HG03095 (cell line): Measurements from ENCODE around the gene NUP42.

Source experiments
- ATAC-seq: cut with Tn5 transposase; IDR thresholded peaks from one replicate; pipeline ENCODE4 v1.9.1; 2021; ENCODE audit warnings: moderate library complexity; ENCODE audit not compliant: unreplicated experiment

The NUP42 gene

DNA sequence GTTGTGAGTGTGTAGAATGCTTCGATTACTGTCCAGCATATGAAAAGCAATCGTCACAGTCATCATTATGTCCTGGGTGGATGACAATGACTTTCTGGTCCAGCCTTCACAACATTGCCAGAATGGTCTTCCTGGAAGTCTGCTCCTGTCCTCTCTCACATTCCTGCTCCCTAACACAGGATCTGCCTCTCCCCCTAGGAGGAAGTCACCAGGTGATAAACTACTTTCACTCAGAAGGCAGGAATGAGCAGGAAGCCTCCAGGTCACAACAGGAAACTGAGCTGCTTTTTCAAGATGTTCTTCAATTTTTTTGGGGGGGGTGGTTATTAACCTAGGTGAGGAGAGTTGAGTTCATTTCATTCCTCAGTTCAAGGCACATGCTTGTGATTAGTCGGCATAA lies 51.1 kb downstream of the NUP42 start:
- no peak for ATAC-seq

DNA sequence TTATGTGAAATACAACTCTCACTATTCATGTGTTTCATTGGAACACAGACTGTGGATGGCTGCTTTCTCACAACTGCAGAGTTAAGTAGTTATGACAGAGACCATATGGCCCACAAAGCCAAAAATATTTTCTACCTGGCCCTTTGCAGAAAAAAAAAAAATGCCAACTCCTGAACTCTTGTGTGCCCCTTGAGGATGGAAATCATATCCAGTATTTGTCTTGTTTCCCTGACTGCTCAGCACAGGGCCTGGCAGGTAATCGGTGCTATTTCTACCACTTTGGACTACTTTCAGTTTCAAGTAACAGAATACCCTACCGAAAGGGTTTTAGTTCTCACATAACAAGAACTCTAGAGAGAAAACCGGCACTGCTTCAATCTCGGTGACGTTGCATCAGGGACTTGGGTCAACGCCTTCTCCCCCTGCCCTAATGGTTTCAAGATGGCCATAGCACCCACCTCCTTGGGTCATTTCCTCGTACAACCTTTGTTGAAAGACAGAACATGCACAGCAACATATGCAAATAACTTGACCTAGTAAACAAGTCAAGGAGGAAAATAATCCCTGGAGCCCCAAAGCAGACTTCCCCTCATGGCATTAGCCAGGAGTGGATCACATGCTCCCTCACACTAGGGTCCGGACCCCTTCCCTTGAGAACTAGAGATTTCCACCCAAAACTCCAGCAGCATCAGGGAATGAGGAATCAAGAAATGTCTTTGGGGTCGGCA lies 52.9 kb downstream of the NUP42 start:
- peak; percentile 94 for ATAC-seq

DNA sequence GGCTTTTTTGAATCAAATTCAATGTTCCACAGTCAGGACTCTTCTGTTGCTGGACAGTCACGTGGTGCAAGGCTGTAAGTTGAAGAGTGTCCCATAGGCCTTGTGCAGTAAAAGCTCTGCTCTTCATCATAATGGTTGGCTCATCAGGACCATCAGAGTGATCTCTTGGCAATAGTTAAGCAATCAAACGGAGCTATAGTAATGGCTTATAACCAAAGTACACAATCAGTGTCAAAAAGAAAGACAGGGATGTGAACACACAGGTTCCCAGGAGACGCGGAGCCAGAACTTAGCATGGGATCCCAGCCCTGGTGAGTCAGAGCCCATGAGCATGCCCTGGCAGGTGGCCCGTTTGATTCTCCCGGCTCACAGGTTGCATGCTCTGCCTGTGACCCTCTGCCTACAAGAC lies 54.0 kb downstream of the NUP42 start:
- no peak for ATAC-seq

DNA sequence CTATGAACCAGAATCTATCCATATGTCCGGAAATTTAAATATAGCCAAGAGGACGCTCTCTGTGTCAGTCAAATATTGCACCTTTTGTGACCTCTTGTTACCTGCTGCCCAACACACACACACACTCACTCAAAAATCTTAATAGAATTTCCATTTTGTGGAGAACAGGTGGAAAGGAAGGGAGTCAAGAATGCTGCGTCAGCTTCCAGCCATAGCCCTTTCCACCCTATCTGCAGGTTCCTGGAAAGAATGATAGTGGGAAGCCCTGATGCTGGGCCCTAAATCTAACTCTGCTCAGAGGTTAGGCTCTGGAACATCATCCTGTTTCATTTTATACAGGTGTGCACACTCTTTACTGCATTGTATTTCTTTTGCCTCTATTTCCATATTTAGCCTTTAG lies 55.2 kb downstream of the NUP42 start:
- ATAC-seq: no peak

DNA sequence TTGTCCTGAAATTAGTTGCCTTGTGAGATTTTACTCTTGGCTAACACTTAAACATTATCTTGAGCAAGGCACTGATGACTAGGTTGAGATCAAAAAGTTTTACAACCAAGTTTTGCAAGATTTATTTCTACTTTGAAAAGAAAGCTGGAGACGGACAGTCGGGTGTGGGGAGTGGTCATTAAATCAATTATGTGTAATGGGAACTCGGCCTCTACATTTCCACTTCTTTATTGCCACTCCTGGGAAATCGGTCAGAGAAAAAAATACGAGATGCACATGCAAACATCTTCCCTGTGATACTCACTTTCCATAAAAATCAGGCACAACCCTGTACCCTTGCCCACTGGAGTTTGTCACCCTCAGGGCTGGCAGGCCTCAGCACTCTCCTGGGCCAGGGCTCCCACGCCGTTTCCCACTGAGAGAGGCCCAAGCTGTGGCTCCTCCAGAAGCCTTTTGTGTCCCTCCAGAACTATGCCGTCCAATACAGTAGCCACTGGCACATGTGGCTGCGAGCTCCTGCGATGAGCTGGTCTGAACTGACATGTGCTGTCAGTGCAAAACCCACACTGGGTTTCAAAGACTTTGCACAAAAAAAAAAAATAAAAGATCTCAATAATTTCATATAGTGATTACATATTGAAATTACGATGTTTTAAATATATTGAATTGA lies 57.3 kb downstream of the NUP42 start:
- ATAC-seq: no peak

DNA sequence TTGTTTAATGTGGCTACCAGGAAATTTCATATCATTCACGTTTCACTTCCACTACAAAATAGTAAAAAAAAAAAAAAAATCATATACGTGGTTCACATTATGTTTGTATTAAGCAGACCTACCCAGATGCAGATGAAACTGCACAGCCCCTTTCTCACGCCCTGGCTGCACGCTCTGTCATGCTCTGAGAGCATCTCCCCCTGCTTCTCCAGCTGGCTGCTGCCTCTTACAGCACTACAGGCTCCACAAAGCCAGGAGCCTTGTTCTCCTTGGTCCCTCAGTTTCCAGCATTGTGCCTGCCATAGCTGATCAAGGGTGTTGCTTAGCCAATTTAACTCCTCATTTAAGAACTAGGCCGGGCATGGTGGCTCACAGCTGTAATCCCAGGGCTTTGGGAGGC lies 57.9 kb downstream of the NUP42 start:
- no peak for ATAC-seq

DNA sequence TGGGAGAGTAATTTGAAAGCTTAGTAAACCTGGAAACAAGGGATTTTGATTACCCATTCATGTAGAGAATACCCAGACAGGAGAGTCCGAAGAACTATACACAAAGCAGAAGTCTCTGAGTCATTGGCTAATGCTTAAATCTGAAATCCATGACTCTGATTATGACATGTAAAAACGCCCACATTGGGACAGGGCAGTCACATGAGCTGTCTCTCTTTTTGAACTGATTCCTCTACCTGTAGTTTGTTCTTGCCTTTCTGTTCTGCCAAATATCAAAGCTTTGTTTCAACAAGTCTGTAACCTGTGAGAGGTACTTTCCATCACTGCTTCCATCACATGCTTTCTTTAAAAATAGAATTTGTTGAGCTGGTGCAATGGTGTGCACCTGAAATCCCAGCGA lies 60.5 kb downstream of the NUP42 start:
- no peak for ATAC-seq

DNA sequence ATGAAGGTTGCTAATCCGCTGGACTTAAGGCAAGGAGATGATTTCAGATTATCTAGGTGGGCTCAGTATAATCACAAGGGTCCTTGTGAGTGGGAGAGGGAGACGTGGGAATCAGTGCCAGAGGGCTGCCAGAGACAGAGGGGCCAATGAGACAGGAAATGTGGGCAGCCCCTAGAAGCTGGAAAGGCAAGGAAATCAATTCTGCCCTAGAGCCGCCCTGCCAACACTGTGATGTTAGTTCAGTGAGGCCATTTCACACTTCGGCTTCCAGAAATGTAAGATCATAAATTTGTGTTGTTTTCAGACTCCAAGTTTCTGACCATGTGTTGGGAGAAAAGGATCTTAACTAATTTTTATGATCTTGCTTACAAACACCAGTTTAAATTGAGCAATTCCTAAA lies 61.1 kb downstream of the NUP42 start:
- ATAC-seq: no peak

DNA sequence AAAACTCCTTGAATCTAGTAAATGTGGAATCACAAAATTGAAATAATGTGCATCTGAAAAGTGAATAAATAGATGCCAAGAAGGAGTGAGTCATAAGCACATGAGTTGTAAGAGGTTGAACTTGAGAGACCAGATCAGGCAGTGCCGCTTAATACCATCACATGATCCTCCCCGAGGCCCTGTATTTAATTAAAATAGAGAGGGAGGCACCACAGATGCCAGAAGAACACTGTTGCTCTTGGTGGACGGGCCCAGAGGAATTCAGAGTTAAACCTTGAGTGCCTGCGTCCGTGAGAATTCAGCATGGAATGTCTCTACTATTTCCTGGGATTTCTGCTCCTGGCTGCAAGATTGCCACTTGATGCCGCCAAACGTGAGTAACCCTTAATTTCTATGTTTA lies 64.7 kb downstream of the NUP42 start, which contains the start of gene GPNMB:
Gene GPNMB (plus strand): TSS at position 221 of the 400 bp plus-strand sequence. CDS start 83 bp downstream, at position 304.
- ATAC-seq: no peak

DNA sequence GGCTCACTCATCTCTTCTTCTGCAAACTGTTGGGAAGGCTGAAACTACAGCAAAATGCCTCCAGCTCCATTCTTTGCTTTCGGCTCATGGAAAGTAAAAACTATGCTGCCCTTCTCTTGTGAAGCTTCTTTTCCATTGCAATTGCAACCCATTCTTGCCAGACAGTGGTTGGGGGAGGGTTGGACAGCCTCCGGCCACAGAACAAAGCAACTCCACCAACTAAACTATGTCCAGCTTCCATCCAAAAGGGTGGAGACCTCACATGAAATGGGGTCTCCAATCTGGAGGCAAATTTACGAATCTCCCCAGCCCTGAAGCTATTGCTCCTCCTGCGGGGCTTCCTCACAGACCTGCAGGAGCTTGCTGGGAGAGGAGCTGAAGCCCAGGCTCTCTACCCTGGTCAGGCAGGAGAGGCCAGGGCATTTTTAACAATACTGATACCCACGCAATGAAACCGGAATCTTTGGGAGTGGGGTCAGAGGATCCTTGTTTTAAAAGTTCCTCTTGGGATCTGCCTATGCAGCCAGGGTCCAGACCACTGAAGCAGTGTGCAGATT lies 65.3 kb downstream of the NUP42 start:
- no peak for ATAC-seq

DNA sequence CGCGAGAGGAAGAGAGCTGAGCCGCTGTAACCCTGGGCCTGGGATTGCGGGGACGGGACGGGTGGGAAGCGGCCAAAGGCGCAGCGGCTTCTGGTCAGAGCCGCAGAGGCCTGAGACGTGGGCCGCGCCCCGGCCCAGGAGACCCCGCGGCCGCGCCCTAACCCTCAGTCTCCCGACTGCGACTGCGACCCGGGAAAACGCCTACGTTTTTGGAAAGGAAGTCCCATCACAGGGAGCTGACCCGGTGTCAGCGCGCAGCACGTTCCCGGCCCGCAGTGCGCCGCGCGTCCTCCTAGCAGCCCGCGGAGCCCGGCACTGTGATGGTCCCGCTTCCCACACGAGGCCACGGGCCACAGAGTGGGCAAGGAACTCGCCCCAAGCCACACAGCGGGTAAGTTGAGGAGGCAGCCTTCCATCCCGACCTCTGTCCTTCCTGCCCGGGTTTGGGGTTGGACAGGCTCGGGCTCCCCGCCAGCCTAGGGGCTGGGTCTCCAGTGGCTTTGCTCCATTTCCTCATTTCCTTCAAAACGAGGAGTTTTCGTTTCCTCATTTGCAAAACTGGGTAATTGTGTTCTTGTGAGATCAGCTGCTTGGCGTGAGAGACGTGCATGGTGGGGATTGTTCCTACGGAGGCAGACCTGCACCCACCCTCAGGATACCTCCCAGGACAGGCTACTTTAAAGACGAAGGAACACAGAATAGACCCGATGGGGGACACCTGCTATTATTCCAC lies 65.9 kb downstream of the NUP42 start:
- ATAC-seq: no peak

DNA sequence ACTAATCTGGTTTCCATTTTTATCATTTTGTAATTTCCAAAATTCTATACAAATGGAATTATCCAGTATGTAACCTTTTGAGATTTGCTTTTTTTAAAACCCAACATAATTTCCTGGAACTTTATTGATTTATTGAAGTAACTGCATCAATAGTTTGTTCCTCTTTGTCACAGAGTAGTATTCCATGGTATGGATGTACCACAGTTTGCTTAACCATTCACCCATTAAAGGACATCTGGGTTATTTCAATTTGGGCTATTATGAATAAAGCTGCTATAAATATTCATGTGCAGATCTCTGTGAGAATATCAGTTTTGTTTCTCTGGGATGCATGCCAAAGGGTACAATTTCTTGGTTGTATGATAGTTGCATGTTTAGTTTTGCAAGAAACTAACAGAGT lies 67.6 kb downstream of the NUP42 start:
- ATAC-seq: no peak
